GM12873 (cell line): ENCODE results near the gene PARP1.
A peak's percentile ranks its signal among the peaks of the same experiment; 100 is the strongest.

Source experiments
- TF ChIP-seq, protein P1 (sequence below): IDR thresholded peaks from 2 replicates; pipeline ENCODE4 v1.5.1; 2012; ENCODE audit warnings: low read depth, mild to moderate bottlenecking, moderate library complexity, low read length, control low read depth; ENCODE audit not compliant: insufficient read depth; ENCODE audit errors: missing control alignments

PARP1 gene

DNA sequence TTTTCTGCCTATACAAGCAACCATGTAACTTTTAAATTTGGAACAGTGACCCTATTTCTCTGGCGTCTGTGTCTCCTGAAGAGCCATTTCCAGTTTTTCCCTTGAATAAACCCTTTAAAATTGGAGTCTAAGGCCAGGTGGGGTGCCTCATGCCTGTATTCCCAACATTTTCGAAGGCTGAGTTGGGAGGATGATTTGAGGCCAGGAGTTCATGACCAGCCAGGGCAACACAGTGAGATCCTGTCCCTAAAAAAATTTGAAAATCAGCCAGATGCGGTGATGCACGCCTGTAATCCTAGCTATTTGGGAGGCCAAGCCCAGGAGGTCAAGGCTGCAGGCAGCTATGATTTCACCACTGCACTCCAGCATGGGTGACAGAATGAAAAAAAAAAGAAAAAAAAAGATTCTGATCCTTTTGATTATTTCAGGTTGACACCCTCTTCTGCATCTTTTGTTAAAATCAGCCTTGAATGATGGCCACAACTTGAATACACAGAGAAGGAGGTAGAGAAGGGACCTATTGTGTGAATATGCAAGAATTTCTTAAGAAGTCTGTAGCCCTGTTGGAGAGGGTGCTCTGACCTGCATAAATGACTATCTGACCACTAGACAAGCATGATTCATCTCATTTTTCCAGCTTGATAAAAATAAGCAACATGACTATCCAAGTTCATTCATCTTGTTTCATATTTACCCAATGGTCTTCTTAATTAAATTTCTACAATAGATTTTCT is 40.2 kb upstream of the PARP1 start:
- TF ChIP-seq, protein P1, sequence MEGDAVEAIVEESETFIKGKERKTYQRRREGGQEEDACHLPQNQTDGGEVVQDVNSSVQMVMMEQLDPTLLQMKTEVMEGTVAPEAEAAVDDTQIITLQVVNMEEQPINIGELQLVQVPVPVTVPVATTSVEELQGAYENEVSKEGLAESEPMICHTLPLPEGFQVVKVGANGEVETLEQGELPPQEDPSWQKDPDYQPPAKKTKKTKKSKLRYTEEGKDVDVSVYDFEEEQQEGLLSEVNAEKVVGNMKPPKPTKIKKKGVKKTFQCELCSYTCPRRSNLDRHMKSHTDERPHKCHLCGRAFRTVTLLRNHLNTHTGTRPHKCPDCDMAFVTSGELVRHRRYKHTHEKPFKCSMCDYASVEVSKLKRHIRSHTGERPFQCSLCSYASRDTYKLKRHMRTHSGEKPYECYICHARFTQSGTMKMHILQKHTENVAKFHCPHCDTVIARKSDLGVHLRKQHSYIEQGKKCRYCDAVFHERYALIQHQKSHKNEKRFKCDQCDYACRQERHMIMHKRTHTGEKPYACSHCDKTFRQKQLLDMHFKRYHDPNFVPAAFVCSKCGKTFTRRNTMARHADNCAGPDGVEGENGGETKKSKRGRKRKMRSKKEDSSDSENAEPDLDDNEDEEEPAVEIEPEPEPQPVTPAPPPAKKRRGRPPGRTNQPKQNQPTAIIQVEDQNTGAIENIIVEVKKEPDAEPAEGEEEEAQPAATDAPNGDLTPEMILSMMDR, result no peak

DNA sequence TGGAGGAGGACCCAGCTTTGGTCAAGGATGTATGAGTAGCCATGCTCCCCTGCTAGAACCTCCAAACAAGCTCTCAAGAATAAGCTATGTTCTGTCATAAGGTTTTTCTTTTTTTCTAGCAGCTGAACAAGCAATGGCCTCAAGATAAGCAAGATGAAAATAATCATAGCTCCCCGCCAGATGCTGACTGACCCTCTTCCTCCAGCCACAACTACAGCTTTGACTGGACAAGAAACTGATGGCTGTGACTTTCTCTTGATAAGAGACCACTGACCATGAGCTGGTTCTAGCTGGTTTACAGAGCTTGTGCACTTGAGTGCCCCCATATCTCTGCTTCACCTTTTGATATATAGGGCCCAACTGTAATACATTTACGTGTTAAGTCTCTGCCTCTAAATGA is 38.2 kb upstream of the PARP1 start:
- TF ChIP-seq, protein P1, result no peak

DNA sequence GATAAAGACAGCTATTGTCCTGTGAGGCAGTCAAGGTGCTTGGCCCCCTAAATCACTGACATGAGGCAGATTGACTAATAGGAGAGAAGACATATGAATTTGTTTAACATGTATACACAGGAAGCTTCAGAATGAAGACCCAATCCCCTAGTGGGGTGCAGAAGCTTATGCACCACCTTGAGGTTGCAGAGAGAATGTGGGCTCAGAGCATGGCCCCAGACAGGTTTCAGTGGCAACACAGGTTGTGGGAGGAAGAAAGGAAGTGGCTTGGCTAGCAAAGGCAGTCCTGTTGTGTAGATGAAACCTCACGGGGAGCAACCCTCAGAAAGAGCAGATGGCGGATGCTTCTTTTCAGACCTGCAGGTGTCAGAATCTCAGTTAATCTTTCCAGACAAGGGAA is 37.0 kb upstream of the PARP1 start:
- TF ChIP-seq, protein P1, result peak; percentile 62

DNA sequence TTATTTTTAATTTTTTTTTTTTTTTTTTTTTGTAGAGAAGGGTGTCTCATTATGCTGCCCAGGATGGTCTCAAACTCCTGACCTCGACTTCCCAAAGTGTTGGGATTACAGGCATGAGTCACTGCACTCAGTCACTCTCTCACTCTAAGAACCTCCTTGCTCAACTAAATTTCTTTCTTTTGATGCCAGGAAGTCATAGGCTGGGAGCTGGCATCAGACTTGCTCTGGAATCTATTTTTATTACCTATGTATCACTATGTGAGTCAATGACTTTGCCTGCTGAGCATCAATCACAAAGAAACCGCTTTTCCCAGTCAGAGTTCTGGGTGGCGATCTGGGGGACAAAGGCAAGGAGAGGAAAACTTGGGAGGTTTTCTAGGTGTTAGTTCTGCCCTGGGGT is 35.5 kb upstream of the PARP1 start:
- TF ChIP-seq, protein P1, result no peak

DNA sequence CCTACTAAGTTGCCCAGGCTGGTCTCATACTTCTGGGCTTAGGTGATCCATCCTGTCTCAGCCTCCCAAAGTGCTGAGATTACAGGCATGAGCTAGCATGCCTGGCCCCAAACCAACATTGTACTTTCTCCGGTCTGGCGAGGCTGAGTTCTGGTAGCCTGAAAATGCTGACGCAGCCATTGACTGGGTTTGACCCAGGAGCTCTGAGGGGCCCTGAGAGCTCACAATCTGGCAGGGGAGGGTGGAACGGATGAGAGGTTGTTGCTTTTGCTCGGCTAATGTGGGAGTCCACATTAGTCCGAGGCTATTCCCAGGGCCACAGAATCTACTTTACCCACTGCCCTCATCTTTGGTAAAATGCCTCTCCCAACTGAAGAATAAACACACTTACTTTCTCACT is 35.1 kb upstream of the PARP1 start:
- TF ChIP-seq, protein P1, result no peak

DNA sequence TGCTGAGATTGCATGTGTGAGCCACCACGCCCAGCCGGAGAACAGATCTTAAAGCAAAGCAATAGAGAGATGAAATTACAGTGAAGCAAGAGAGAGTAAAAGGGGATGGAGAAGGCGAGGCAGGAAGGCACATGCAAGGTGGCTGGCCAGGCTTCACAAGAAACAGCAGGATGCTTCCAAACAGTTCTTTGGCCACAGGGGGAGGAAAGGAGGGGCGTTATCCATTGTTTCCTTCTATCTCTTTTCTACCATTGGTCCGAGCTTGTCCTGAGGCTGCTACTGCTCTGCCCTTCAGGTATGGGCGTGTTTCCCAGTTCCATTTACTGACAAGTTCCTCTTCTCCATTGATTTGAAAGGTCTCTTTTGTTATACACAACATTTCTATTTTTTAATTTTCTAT is 33.7 kb upstream of the PARP1 start:
- TF ChIP-seq, protein P1, result no peak

DNA sequence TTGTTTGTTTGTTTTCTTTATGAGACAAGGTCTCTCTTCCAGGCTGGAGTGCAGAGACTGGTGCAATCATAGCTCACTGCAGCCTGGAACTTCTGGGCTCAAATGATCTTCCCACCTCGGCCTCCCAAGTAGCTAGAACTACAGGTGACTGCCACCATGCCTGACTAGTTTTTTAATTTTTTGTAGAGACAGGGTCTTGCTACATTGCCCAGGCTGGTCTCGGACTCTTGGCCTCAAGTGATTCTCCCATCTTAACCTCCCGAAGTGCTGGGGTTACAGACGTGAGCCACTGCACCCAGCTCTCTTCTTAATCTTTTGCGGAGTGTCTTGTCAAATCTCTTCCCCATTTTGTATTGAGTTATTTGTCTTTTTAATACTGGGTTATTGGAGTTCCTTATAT is 32.6 kb upstream of the PARP1 start:
- TF ChIP-seq, protein P1, result no peak
